Measurements from ENCODE around the gene AFAP1.
A peak's percentile ranks its signal among the peaks of the same experiment; 100 is the strongest.

AFAP1 gene

GRCh38 chr4:7963691-7964090 lies 24.0 kb upstream of the AFAP1 start:
- no peak for TF ChIP-seq POLR2A (IDR thresholded peaks at IDR 0.05; ENCODE audit: low read depth, low read length)
- no peak for FAIRE-seq
- no peak for DNase-seq (ENCODE audit: insufficient read length, low spot score)

DNA sequence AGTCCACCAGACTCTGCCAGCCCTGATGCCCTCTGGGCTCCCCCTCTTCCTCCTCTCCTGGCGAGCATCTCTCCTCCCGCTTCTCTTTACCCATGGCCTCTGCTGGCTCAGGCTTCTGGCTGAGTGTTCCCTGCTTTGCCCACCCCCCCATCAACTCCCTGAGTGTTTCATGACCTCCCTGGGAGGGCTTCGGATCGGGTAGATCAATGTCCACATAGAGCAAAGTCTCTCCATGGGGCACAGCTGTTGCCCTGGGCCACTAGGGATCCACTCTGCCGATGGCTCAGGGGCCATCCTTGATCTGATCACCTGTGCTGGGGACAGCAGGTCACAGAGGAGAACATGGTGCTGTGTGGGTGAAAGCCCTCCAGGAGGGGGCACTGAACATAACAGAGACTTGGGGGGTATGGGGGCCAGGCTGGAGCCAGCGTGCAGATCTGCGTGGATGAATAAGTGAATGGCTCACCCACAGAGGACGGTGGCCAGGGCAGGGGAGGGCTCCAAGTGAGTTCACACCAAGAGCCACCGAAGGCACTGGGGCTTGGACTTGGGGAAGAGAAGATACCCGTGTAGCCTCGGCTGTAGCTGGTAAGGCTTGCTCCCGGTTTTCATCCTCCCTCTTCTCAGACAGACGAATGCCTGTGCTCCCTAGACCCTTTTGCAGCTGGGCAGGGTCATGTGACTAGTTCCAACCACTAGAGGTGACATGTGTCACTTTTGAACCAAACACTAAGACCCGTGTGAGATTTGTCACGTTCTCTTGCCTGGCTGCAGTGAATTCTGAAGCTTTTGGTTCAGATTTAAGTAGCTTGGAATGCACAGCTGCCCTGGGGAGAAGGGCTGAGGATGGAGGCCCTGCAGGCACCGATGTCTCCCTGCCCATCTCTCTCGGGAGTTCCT lies 23.2 kb upstream of the AFAP1 start:
- DNase-seq (ENCODE audit: insufficient read length, low spot score) (no peak), FAIRE-seq (no peak)
- no peak for TF ChIP-seq POLR2A (IDR thresholded peaks at IDR 0.05; ENCODE audit: low read depth, low read length)

GRCh38 chr4:7960790-7961655 lies 21.4 kb upstream of the AFAP1 start:
- no peak for TF ChIP-seq POLR2A (IDR thresholded peaks at IDR 0.05; ENCODE audit: low read depth, low read length)
- DNase-seq (ENCODE audit: insufficient read length, low spot score) (no peak), FAIRE-seq (no peak)

- DNase-seq (ENCODE audit: insufficient read length, low spot score) (no peak), FAIRE-seq (no peak)
- TF ChIP-seq POLR2A (IDR thresholded peaks at IDR 0.05; ENCODE audit: low read depth, low read length), result no peak
Observed at GRCh38 chr4:7960017-7960789, 20.5 kb upstream of the AFAP1 start.

GRCh38 chr4:7959078-7959477 lies 19.4 kb upstream of the AFAP1 start:
- FAIRE-seq (no peak), DNase-seq (ENCODE audit: insufficient read length, low spot score) (no peak)
- TF ChIP-seq POLR2A (IDR thresholded peaks at IDR 0.05; ENCODE audit: low read depth, low read length), result no peak

DNA sequence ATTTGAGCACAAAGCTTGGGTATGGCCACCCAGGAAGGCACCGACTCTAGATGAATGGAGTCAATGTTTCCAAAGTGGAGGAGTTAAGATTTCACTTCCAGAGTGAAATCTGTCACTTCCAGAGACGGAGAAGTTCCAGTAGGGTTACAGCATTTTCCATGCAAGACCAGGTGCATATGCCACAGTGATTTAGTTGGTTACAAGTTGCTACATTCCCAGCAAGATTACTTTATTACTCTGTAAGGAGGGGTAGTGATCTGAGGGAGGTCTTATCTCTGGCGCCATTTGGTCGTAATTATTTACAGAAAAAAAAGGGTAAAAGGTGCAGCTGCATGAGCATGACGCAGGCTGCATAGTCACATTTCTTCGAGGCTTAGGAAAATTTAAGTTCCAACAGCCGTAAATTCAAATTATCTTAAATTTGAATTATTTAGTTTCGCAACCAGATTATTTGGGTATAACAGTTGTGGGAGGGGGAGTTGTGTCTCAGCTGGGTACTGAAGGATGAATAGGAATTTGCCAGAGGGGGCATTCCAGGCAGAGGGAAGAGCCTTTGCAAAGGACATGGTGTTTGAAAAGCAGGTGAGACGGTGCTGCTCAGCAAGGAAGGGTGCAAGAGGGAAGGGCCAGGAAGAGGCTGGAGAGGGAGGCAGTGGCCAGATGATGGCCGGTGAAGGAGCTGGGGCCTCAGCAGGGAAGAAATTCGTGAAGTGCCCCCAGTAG lies 17.4 kb upstream of the AFAP1 start:
- TF ChIP-seq POLR2A (IDR thresholded peaks at IDR 0.05; ENCODE audit: low read depth, low read length), result no peak
- no peak for FAIRE-seq
- DNase-seq (ENCODE audit: insufficient read length, low spot score), result no peak

DNA sequence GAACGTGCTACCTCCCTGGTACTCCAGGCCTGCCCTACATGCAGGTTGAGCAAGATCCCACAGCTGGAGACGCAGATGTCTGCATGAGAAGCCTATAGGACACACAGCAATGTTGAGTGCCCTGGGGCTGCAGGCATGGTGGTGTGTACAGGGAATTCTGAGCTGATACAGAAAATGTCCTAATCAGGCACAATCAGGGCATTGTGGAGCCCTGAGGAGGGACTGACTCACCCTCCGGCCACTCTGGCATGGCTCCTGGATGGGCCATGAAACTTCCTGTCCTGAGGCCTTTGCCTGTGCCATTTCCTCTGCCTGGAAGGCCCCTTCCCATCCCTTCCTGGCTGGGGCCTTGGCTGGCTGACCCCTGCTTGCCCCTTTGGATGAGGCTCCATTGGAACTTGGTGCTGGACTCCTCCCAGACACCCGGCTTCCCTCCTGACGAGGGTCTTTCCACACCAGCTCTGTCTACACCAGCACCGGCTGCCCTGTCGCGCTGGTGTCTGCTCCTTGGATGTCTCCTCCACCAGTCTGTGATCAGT lies 16.7 kb upstream of the AFAP1 start:
- FAIRE-seq (no peak), DNase-seq (ENCODE audit: insufficient read length, low spot score) (peak; percentile 64)
- TF ChIP-seq POLR2A (IDR thresholded peaks at IDR 0.05; ENCODE audit: low read depth, low read length), result no peak

DNA sequence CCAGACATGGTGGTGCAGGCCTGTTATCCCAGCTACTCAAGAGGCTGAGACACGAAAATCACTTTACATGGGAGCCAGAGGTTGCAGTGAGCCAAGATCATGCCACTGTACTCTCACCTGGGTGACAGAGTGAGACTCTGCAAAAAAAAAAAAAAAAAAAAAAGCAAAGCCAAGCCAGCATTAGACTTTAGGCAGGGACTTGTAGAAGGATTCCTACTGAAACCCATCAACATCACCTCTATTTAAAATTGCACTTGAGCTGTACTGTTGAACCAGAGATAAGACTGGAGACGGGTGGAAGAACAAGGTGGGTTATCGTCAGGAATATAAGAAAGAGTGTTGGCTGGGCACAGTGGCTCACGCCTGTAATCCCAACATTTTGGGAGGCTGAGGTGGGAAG lies 15.7 kb upstream of the AFAP1 start:
- FAIRE-seq, result no peak
- DNase-seq (ENCODE audit: insufficient read length, low spot score), result no peak
- no peak for TF ChIP-seq POLR2A (IDR thresholded peaks at IDR 0.05; ENCODE audit: low read depth, low read length)

- DNase-seq (ENCODE audit: insufficient read length, low spot score), result no peak
- FAIRE-seq, result no peak
- TF ChIP-seq POLR2A (IDR thresholded peaks at IDR 0.05; ENCODE audit: low read depth, low read length), result no peak
Observed at GRCh38 chr4:7952615-7953014, 13.0 kb upstream of the AFAP1 start.

GRCh38 chr4:7950301-7951092 lies 10.8 kb upstream of the AFAP1 start:
- DNase-seq (ENCODE audit: insufficient read length, low spot score), result no peak
- TF ChIP-seq POLR2A (IDR thresholded peaks at IDR 0.05; ENCODE audit: low read depth, low read length), result no peak
- FAIRE-seq, result no peak

DNA sequence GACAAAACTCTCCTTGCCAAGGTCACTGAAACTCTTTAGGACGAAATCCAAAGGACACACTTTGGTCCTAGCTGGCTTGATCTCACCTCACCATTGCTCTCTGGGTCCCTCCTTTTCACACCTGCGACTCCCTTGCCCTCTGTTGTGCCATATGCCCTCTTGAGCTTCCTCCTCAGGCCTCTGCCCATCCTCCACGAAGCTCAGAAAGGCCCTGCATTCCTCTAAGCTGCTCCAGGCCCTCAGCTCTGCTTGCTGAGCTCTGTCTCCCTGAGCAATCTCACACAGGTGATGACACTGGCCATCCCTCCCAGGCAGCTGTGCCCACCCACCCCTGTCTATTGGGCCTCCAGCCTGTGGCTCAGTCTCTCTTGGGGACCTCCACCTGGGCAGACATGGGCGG lies 10.1 kb upstream of the AFAP1 start:
- FAIRE-seq (no peak), DNase-seq (ENCODE audit: insufficient read length, low spot score) (no peak)

GRCh38 chr4:7947927-7948326 lies 8.3 kb upstream of the AFAP1 start:
- FAIRE-seq, result no peak

More for the DNA sequence above, 10.1 kb upstream of the AFAP1 start:
- TF ChIP-seq POLR2A (IDR thresholded peaks at IDR 0.05; ENCODE audit: low read depth, low read length), result no peak

More at GRCh38 chr4:7947927-7948326, 8.3 kb upstream of the AFAP1 start:
- no peak for DNase-seq (ENCODE audit: insufficient read length, low spot score)
- TF ChIP-seq POLR2A (IDR thresholded peaks at IDR 0.05; ENCODE audit: low read depth, low read length), result no peak
